Endothelial cell of coronary artery (primary cell): ENCODE results near the gene FAM210B. TPM values are rescaled to one million over a fixed set of nuclear protein-coding genes. Genes with fewer than 3 reads are reported as not detected.

Experiments used
- total RNA-seq: library from RNA; depleted of rRNA; stranded (reverse); fragments of >200 nt; gene quantifications from 2 replicates; pipeline ENCODE4 v1.2.3, GENCODE V29; 2014

FAM210B gene
- total RNA-seq = 38.1 and 39.9 TPM in 2 replicates

DNA sequence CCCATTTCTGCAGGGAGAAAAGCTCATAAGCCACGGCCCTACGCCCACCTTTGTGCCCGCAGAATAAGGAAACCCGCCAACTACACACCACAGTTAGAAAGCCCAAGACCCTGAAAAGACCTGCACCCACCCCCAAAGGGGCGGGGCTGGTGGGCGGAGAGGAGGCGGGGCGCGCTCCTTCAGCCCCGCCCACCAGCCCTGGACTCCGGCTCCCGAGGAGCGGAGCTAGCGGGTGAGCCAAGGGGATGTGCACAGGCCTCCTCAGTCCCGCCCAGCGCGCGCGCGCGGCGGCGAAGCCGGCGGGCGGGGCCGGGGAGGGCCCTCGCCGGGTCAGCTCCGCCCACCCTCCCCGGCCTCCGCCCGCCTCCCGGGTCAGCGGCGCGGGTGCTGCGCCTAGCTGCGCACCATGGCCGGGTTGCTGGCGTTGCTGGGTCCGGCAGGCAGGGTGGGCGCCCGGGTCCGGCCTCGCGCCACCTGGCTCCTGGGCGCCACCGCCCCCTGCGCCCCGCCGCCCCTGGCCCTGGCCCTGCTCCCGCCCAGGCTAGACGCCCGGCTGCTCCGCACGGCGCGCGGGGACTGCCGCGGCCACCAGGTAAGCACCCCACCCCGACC, at the start of gene FAM210B:
Gene FAM210B, plus strand, starts transcription at position 375 of the 612 bp plus-strand sequence. Its CDS starts 32 bp downstream, at position 407.

GRCh38 chr20:56392132-56392880, 33.5 kb downstream of the FAM210B start, which contains the start of the genes AURKA and CSTF1:
Gene AURKA (minus strand): TSS chr20:56392215. CDS start chr20:56388197, 4,018 bp downstream.
Gene CSTF1 (plus strand): TSS chr20:56392645. CDS start chr20:56395553, 2,908 bp downstream.

GRCh38 chr20:56411759-56412472, 53.1 kb downstream of the FAM210B start, which contains the start of gene CASS4:
Gene CASS4 (plus strand): TSS chr20:56412260. CDS start chr20:56412459, 199 bp downstream.

Other genes starting within 250 kb of the FAM210B start
- gene MC3R, start 110.2 kb upstream of the FAM210B start, total RNA-seq = not detected in 2 replicates
- gene AURKA, start 33.2 kb downstream of the FAM210B start, total RNA-seq = 14.1 and 39.9 TPM in 2 replicates
- 26.1 and 28.3 TPM in 2 replicates for gene CSTF1, start 33.7 kb downstream of the FAM210B start, total RNA-seq
- not detected in 2 replicates for gene CASS4, start 53.3 kb downstream of the FAM210B start, total RNA-seq
- 92.6 and 95.6 TPM in 2 replicates for gene RTF2, start 109.7 kb downstream of the FAM210B start, total RNA-seq
- gene FAM209A, start 165.8 kb downstream of the FAM210B start, total RNA-seq = not detected in 2 replicates
- 0.18 TPM in 1 of 2 replicates, not detected in the other for gene FAM209B, start 174.3 kb downstream of the FAM210B start, total RNA-seq